HG02943 (cell line): ENCODE results near the gene ECI1.

ENCODE experiments used
- ATAC-seq: cut with Tn5 transposase; IDR thresholded peaks from one replicate; pipeline ENCODE4 v1.9.1; 2021; ENCODE audit warnings: mild to moderate bottlenecking, low read depth, moderate library complexity; ENCODE audit not compliant: unreplicated experiment

The ECI1 gene

DNA sequence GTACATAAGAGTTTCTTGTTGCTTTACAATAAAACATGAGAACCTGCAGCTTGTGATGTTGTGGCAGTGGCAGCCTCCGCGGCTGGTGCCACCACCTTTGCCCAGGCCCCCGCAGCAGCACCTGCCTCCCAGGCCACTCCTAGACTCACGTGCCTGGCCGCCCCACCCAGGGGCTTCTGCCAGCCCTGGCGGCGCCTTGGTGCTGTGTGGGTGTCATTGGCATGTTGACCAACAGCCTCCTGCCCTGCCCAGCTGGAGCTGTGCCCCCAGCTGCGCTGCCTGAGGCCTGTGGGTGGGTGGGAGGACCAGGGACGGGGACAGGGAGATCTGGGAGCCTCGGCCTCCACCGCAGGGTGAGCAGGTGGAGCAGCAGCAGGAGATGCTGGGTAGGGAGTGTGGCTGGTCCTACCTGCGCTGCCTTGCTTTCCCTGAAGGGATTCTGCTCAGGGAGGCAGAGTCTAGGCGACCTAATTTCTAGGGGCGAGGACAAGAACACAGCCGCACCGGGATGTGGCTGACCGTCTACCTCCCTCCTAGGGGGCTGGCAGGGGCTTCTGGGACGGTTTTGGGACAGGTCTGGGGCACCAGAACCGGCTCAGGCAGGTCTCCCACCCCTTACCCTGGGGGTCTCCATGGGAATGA lies 15.6 kb downstream of the ECI1 start:
- ATAC-seq = no peak

DNA sequence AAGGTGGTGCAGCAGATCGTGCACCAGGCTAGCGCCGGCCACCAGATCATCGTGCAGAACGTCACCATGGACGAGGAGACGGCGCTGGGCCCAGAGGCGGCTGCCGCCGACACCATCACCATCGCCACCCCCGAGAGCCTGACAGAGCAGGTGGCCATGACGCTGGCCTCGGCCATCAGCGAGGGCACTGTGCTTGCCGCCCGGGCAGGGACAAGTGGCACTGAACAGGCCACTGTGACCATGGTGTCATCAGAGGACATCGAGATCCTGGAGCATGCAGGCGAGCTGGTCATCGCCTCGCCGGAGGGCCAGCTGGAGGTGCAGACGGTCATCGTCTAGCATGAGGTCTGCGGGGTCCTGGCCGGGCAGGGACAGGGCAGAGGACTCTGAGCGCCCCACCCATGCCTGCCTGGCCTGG lies 16.1 kb downstream of the ECI1 start:
- no peak for ATAC-seq

DNA sequence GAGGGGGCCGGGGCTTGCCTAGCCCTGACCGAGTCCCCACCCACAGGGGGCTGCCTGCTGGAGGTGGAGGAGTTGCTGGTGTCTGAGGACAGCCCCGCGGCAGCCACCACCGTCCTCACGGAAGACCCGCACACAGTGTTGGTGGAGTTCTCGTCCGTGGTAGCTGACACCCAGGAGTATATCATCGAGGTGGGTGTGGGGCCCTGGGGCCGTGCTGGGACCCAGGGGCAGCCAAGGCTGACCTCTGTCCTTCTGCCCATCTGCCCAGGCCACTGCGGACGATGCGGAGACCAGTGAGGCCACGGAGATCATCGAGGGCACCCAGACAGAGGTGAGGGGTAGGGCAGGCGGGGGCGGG lies 16.6 kb downstream of the ECI1 start:
- no peak for ATAC-seq

- ATAC-seq = no peak
Measured at GRCh38 chr16:2233872-2234812, 17.2 kb downstream of the ECI1 start.

DNA sequence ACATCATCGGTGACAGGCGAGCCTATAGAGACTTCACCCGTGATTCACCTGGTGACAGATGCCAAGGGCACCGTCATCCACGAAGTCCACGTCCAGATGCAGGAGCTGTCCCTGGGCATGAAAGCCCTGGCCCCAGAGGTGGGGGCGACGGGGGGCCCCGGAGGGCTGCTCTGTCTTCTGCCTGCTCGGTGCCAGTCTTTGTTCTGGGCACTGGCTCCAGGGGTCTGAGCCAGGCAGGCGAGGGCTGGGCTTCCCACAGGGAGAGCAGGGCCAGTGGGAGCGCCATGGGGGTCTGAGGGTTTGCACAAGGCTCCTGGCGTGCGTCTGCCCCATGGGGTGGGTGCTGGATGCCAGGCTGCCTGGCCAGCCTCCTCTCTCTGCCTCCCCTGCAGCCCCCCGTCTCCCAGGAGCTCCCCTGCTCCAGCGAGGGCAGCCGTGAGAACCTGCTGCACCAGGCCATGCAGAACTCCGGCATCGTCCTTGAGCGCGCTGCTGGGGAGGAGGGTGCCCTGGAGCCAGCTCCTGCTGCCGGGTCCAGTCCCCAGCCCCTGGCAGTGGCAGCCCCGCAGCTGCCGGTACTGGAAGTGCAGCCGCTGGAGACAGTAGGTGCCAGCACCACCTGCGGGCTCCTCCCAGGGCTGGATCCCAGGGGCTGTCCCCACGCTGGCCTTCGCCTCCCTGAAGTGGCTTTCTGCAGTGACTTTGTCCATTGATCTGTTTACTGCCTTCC lies 18.2 kb downstream of the ECI1 start:
- ATAC-seq = no peak

DNA sequence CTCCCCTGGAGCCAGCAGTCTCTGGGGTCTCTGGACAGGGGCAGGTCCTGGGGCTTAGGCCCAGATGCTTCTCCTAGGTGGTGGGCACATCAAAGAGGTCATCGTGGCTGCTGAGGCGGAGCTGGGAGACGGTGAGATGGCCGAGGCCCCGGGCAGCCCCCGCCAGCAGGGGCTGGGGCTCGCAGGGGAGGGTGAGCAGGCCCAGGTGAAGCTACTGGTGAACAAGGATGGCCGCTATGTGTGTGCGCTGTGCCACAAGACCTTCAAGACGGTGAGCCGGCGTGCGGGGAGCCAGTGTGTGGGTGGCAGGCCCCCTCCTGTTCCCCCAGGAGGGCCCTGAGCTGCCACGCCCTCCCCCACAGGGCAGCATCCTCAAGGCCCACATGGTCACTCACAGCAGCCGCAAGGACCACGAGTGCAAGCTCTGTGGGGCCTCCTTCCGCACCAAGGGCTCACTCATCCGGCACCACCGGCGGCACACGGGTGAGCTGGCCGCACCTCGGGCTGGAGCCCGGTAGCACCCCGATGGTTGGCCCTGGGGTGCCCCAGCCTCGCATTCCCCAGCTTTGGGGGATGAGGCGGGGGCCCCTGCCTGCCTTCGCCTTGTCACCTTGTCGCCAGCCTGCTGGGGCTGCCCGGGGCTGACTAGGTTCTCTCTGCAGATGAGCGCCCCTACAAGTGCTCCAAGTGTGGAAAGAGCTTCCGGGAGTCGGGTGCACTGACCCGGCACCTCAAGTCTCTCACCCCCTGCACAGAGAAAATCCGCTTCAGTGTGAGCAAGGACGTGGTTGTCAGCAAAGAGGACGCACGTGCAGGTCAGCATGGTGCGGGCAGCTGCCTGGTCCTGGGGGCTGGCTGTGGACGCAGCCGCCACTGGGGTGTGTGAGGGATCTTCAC lies 19.0 kb downstream of the ECI1 start:
- no peak for ATAC-seq

DNA sequence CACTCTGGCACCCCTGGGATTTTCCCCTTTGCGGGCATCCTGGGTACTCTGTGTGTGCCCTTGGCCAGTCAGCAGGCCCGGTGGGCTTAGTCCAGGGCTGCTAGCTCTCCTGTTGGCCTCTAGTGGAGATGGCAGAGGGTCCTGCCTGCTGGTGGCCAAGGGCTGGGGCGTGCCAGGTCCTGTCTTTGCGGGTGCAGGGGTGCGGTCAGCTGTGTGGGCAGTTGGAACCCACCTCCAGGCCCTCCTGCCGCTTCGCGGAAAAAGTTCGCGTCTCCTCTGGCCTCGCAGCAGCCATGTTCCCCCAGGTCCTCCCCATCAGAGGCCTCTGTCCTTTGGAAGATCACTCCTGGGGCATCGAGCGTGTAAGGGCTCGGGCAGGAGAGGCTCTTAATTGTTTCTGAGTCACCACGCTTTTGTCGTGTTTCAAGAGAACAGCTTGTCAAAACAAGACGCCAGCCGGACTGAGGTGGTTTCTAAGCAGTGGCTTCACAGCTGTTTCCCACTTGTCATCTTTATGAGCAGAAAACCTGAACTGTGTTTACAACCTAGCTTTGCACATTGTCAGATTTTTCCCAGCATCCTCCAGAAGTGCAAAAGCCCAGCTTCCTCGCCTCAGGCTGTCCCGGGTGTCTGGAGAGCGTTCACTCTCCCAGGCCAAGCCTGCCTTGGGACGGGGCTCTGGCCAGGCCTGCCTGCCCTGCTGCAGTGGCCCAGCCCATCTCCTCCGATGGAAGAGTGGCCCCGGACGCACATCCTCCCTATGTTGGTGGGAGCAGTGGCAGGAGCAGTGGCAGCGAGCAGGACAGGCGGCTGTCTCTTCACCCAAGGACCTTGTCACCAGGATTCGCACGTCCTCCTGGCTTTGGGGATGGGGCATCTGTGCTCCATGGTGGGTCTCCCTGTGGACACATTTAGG lies 20.1 kb downstream of the ECI1 start:
- no peak for ATAC-seq

DNA sequence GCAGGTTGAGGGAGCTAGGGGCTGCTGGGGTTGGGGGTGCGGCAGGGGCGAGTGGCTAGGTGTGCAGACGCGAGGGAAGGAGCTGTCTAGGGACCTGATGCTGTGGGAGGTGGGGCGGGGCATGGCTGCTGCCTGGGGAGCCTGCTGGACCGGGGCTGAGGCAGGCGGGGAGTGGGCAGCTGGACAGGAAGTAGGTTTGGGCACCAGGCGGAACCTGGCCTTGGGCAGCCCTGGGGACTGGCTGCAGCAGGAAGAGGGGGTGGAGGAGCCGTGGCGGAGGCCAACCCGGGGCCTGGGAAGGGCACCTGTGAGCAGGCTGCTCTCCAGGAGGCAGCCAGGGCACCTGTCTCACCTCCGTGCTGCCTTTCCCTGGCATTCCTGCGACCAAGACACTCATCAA lies 21.0 kb downstream of the ECI1 start:
- ATAC-seq = no peak

DNA sequence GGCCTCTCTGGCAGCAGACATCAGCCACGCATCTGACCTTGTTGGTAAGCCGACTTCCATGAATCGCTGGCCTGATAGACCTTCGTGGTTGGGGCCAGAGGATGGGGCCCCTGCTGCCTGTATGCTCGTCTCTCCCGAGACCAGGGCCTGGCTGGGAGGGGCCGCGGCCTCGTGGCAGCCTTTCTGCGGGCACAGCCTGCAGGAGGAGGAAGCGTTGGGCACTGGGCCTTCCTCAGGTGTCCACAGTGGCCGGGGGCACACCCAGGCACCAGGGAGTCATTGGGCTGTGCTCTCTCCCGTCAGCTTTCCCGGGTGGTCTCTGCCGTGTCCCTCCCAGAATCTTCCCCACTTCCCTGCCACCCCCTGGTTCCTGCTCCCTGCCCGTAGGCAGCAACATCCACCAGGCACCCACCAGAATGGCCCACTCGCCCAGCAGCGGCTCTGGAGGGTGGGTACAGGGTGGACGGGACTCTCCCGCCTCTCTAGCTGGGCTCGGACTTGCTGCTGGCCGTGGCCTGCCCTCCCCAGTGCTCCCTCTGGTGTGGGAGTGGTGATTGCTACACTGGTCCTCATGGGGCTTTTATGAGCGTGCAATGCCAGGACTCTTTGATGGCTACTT lies 21.6 kb downstream of the ECI1 start:
- ATAC-seq = no peak

GRCh38 chr16:2229091-2229490 lies 22.3 kb downstream of the ECI1 start:
- ATAC-seq = no peak

- no peak for ATAC-seq
Measured at GRCh38 chr16:2228161-2228824, 23.1 kb downstream of the ECI1 start.

- no peak for ATAC-seq
Measured at GRCh38 chr16:2226918-2227317, 24.5 kb downstream of the ECI1 start.

DNA sequence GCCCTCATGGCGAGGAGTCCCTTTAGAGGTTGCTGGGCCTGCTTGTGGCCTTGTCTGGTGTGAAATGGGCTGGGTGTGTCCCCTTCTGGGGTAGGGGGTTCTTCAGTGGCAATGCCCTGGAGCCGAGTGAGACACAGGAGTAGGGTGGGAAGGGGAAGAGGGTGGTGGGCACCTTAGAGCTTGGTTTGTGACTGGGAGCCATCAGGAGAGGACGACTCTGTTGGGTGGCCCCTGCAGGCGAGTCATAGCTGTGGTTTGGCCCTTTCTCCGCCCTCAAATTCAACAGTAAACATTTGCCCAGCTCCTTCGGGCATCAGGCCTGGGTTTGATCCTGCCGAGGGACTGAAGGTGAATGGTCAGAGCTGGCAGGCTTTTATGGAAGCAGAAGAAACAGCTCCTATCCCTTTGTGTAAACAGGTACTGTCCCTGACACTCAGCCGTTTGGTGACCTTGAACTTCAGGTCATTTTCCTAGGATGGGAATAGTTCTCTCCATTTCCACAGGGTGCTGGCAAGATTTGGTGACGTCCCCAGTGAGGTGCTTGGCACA lies 25.1 kb downstream of the ECI1 start:
- ATAC-seq = no peak

- peak; percentile 15 for ATAC-seq
Measured at GRCh38 chr16:2223942-2224486, 27.4 kb downstream of the ECI1 start.

- peak; percentile 94 for ATAC-seq
Measured at GRCh38 chr16:2223221-2223941, 28.0 kb downstream of the ECI1 start, which contains the start of gene E4F1. TSS of gene E4F1 (plus strand) at chr16:2223591. CDS start at chr16:2223614, 23 bp downstream.

DNA sequence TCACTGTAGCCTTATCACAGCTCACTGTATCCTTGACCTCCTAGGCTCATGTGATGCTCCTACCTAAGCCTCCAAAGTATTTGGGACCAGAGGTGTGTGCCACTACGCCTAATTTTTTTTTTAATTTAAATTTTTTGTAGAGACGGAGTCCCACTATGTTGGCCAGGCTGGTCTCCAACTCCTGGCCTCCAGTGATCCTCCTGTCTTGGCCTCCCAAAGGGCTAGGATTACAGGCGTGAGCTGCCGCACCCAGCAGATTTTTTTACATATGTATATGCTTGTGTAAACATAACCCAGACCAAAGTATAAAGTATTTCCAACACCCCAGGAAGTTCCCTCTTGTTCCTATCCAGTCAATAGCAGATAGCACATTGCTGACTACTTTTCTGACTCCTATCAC lies 35.1 kb downstream of the ECI1 start:
- ATAC-seq = no peak

GRCh38 chr16:2214719-2214968 lies 36.7 kb downstream of the ECI1 start, which contains the start of gene PGP:
TSS of gene PGP (minus strand) at chr16:2214840. CDS start at chr16:2214777, 63 bp downstream.
- ATAC-seq = no peak
